GM12892 (cell line): Measurements from ENCODE around the gene GREB1L.
"Not testable (repeated sequence)": the region's sequence is repeated elsewhere in the genome, so short reads cannot be mapped to it uniquely, and the experiment has no call there.

ENCODE experiments used
- POLR2A ChIP-seq: IDR thresholded peaks from 2 replicates; pipeline ENCODE4 v1.6.1; 2011; ENCODE audit warnings: low read depth, low read length, control low read depth
- TAF1 ChIP-seq: IDR thresholded peaks from 2 replicates; pipeline ENCODE4 v1.6.1; 2011; ENCODE audit warnings: low read depth, mild to moderate bottlenecking, control low read depth, low read length, borderline replicate concordance

DNA sequence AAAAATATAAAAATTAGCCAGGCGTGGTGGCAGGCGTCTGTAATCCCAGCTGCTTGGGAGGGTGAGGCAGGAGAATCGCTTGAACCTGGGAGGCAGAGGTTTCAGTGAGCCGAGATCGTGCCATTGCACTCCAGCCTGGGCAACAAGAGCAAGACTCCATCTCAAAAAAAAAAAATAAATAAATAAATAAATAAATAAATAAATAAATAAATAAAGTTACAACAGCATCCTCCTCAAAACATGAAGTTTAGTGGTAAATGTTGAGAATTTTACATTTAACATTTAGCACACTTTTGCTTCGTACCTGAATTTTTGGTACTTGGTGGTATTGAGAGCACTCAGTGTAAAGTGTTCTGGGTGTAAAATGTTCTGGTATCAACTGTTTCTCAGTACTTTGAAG lies 36.2 kb downstream of the GREB1L start:
- TF ChIP-seq POLR2A, TAF1: not testable (repeated sequence)
